Colonic mucosa (tissue), 4 donors: ENCODE data around the gene PRR14L. TPM values are rescaled to one million over a fixed set of nuclear protein-coding genes. Genes with fewer than 3 reads are reported as not detected.
"Not testable (repeated sequence)": the region's sequence is repeated elsewhere in the genome, so short reads cannot be mapped to it uniquely, and the experiment has no call there.

Experiments
- DNase-seq: peaks from one replicate; pipeline ENCODE4 v3.0.0-alpha.2; 2020
- H3K27ac ChIP-seq: fragments of 200-600 bp; one replicate; pipeline ENCODE4 v1.8.0; 2021
- H3K27me3 ChIP-seq: fragments of 200-600 bp; one replicate; pipeline ENCODE4 v1.8.0; 2021
- H3K36me3 ChIP-seq: fragments of 200-600 bp; one replicate; pipeline ENCODE4 v1.8.0; 2021
- H3K4me1 ChIP-seq: fragments of 200-600 bp; one replicate; pipeline ENCODE4 v1.8.0; 2021; ENCODE audit warnings: mild to moderate bottlenecking
- H3K4me3 ChIP-seq: fragments of 200-600 bp; one replicate; pipeline ENCODE4 v1.8.0; 2021
- H3K9ac ChIP-seq, 2 donors: one replicate each; pipeline ENCODE4 v1.7.0; 2013; ENCODE audit warnings: control low read depth in 2 of 2, low read depth in 2 of 2, low read length in 2 of 2
- H3K9me3 ChIP-seq: fragments of 200-600 bp; one replicate; pipeline ENCODE4 v1.8.0; 2021
- CTCF ChIP-seq: fragments of 200-600 bp; IDR thresholded peaks from one replicate; pipeline ENCODE4 v1.8.0; 2022; ENCODE audit warnings: antibody characterized with exemption, mild to moderate bottlenecking
- intact Hi-C: fragments of 100-400 bp; cut with DNase I; formaldehyde crosslinking; loops from one replicate; pipeline ENCODE4 v1.14.1; 2022
- total RNA-seq, 2 donors: library from RNA; stranded (reverse); fragmentation: NEBNext Ultra II Directional in 1 of 2; extraction: Animal tissue kit (Norgen Biotek cat#: 25700) in 1 of 2; gene quantifications; one replicate each; pipeline ENCODE4 v1.2.1, GENCODE V29; 2021
- donor health status: healthy.
- donor health status: DM: no; HTN: no; CAD: no.
- donor health status: DM: no; HTN: no; CAD: no.

PRR14L gene
- total RNA-seq, 2 donors from 2014 or later, result 58.2 to 74.6 TPM

GRCh38 chr22:31715147-31715778, 34.7 kb downstream of the PRR14L start:
- peaks cover 18% of the 10 kb centered on the region for H3K36me3 ChIP-seq
- H3K27me3 ChIP-seq, result no peaks in the 10 kb centered on the region
- H3K27ac ChIP-seq, result no peak overlapping the region
- DNase-seq, result no peak
- H3K4me1 ChIP-seq, result no peaks in the 10 kb centered on the region
- H3K9me3 ChIP-seq, result no peaks in the 10 kb centered on the region
- H3K9ac ChIP-seq, result no peak overlapping the region
- TF ChIP-seq CTCF, result no peak
- intact Hi-C loops, result no loop called here
- H3K4me3 ChIP-seq, result no peak overlapping the region

- H3K9me3 ChIP-seq, H3K9ac ChIP-seq, H3K27me3 ChIP-seq, H3K36me3 ChIP-seq, intact Hi-C loops, DNase-seq, H3K27ac ChIP-seq, H3K4me1 ChIP-seq, H3K4me3 ChIP-seq: not testable (repeated sequence)
Measured at GRCh38 chr22:31711226-31711625, 38.7 kb downstream of the PRR14L start.

GRCh38 chr22:31707519-31707918, 42.4 kb downstream of the PRR14L start:
- DNase-seq, result no peak
- Histone ChIP-seq H3K4me3 (no peak overlapping the region), H3K4me1 (no peaks in the 10 kb centered on the region), H3K27ac (no peak overlapping the region), H3K9me3 (no peaks in the 10 kb centered on the region), H3K36me3 (no peaks in the 10 kb centered on the region), H3K9ac (no peak overlapping the region), H3K27me3 (no peaks in the 10 kb centered on the region)
- intact Hi-C loops, result no loop called here
- TF ChIP-seq CTCF, result no peak

GRCh38 chr22:31695423-31695822, 54.5 kb downstream of the PRR14L start:
- H3K4me1 ChIP-seq, result no peaks in the 10 kb centered on the region
- no peaks in the 10 kb centered on the region for H3K27me3 ChIP-seq
- no peaks in the 10 kb centered on the region for H3K9me3 ChIP-seq
- intact Hi-C loops, result no loop called here
- TF ChIP-seq CTCF, result no peak
- H3K9ac ChIP-seq, result no peak overlapping the region
- H3K4me3 ChIP-seq, result no peak overlapping the region
- no peak for DNase-seq
- no peak overlapping the region for H3K27ac ChIP-seq
- peaks cover 16% of the 10 kb centered on the region for H3K36me3 ChIP-seq

- H3K4me1 ChIP-seq, H3K4me3 ChIP-seq, H3K9ac ChIP-seq, H3K9me3 ChIP-seq, H3K27me3 ChIP-seq, intact Hi-C loops, DNase-seq, H3K27ac ChIP-seq: not testable (repeated sequence)
- H3K36me3 ChIP-seq, result peaks cover 16% of the 10 kb centered on the region
Measured at GRCh38 chr22:31694046-31694445, 55.9 kb downstream of the PRR14L start.

GRCh38 chr22:31692186-31692886, 57.6 kb downstream of the PRR14L start:
- intact Hi-C loops, result no loop called here

More at GRCh38 chr22:31692186-31692886, 57.6 kb downstream of the PRR14L start:
- Histone ChIP-seq H3K36me3 (peaks cover 16% of the 10 kb centered on the region), H3K9me3 (no peaks in the 10 kb centered on the region), H3K4me3 (no peak overlapping the region), H3K9ac (no peak overlapping the region), H3K4me1 (no peaks in the 10 kb centered on the region), H3K27me3 (no peaks in the 10 kb centered on the region), H3K27ac (no peak overlapping the region)
- no peak for TF ChIP-seq CTCF
- no peak for DNase-seq
